GM18520 (cell line): ENCODE results near the gene SCAMP2.

Experiments used
- ATAC-seq: cut with Tn5 transposase; IDR thresholded peaks from one replicate; pipeline ENCODE4 v1.9.1; 2021; ENCODE audit not compliant: unreplicated experiment

SCAMP2 gene

GRCh38 chr15:74839526-74840395, 33.4 kb downstream of the SCAMP2 start:
- ATAC-seq, result no peak

- no peak for ATAC-seq
Observed at GRCh38 chr15:74838746-74839525, 34.2 kb downstream of the SCAMP2 start.

- no peak for ATAC-seq
Observed at GRCh38 chr15:74838137-74838516, 35.0 kb downstream of the SCAMP2 start.

- ATAC-seq, result no peak
Observed at GRCh38 chr15:74837482-74838136, 35.6 kb downstream of the SCAMP2 start.

GRCh38 chr15:74836846-74837245, 36.3 kb downstream of the SCAMP2 start:
- ATAC-seq, result no peak

- no peak for ATAC-seq
Observed at GRCh38 chr15:74835312-74835823, 37.8 kb downstream of the SCAMP2 start.

GRCh38 chr15:74833376-74834107, 39.6 kb downstream of the SCAMP2 start:
- no peak for ATAC-seq

- no peak for ATAC-seq
Observed at GRCh38 chr15:74832826-74833225, 40.3 kb downstream of the SCAMP2 start.

- ATAC-seq, result no peak
Observed at GRCh38 chr15:74831813-74832495, 41.2 kb downstream of the SCAMP2 start.

- ATAC-seq, result no peak
Observed at GRCh38 chr15:74830868-74831267, 42.3 kb downstream of the SCAMP2 start.

- no peak for ATAC-seq
Observed at GRCh38 chr15:74829991-74830390, 43.2 kb downstream of the SCAMP2 start.

GRCh38 chr15:74829486-74829885, 43.7 kb downstream of the SCAMP2 start:
- ATAC-seq, result no peak

- no peak for ATAC-seq
Observed at GRCh38 chr15:74828835-74829234, 44.3 kb downstream of the SCAMP2 start.

GRCh38 chr15:74827614-74828013, 45.6 kb downstream of the SCAMP2 start:
- no peak for ATAC-seq

GRCh38 chr15:74826921-74827320, 46.2 kb downstream of the SCAMP2 start:
- no peak for ATAC-seq

- no peak for ATAC-seq
Observed at GRCh38 chr15:74826364-74826819, 46.8 kb downstream of the SCAMP2 start, which contains the start of gene CPLX3. TSS of gene CPLX3 (plus strand) at chr15:74826627. CDS start at chr15:74826704, 77 bp downstream.

- no peak for ATAC-seq
Observed at GRCh38 chr15:74825866-74826265, 47.3 kb downstream of the SCAMP2 start.

GRCh38 chr15:74824976-74825375, 48.2 kb downstream of the SCAMP2 start:
- no peak for ATAC-seq

- no peak for ATAC-seq
Observed at GRCh38 chr15:74823324-74823723, 49.8 kb downstream of the SCAMP2 start.

- ATAC-seq, result no peak
Observed at GRCh38 chr15:74822233-74822632, 50.9 kb downstream of the SCAMP2 start.
